ENCODE measurements around the gene CDKAL1.
"Not testable (repeated sequence)": the region's sequence is repeated elsewhere in the genome, so short reads cannot be mapped to it uniquely, and the experiment has no call there.

Gene CDKAL1

DNA sequence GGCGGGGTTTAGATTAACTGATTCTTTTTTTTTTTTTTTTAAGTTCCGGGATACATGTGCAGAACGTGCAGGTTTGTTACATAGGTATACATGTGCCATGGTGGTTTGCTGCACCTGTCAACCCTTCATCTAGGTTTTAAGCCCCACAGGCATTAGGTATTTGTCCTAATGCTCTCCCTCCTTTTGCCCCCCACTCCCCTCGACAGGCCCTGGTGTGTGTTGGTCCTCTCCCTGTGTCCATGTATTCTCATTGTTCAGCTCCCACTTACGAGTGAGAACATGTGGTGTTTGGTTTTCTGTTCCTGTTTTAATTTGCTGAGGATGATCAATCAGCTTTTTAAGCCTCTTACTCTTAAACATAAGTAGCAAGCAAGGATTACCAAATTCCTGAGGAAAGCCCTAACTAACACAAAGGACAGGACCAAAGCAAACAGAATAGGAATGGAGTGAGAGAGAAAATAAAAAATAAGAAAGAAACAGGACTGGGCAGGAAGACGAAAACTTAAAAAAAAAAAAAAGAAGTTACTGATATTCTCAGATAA, 558.0 kb downstream of the CDKAL1 start:
- DNase-seq: not testable (repeated sequence)

GRCh38 chr6:21095462-21095861, 561.2 kb downstream of the CDKAL1 start:
- DNase-seq: no peak

DNA sequence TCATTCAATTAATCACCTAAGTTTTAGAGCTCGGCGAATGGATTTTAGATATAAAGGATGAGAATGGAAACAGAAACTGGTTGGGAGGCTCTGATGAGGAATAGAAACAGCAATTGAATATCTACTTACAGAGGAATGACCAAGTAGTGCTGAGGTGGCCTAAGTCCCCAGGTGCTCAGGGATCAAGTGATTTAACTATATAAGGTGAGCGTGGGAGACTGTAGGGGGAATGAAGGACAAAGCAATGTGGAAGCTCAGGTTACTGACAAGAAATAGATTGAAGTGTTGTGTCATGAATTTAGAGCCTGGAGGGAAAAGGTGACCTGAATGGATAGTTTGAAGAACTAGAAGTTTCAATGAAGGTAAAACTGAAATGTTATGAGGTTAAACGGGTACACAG, 563.9 kb downstream of the CDKAL1 start:
- DNase-seq: no peak

GRCh38 chr6:21098744-21099143, 564.5 kb downstream of the CDKAL1 start:
- no peak for DNase-seq

DNA sequence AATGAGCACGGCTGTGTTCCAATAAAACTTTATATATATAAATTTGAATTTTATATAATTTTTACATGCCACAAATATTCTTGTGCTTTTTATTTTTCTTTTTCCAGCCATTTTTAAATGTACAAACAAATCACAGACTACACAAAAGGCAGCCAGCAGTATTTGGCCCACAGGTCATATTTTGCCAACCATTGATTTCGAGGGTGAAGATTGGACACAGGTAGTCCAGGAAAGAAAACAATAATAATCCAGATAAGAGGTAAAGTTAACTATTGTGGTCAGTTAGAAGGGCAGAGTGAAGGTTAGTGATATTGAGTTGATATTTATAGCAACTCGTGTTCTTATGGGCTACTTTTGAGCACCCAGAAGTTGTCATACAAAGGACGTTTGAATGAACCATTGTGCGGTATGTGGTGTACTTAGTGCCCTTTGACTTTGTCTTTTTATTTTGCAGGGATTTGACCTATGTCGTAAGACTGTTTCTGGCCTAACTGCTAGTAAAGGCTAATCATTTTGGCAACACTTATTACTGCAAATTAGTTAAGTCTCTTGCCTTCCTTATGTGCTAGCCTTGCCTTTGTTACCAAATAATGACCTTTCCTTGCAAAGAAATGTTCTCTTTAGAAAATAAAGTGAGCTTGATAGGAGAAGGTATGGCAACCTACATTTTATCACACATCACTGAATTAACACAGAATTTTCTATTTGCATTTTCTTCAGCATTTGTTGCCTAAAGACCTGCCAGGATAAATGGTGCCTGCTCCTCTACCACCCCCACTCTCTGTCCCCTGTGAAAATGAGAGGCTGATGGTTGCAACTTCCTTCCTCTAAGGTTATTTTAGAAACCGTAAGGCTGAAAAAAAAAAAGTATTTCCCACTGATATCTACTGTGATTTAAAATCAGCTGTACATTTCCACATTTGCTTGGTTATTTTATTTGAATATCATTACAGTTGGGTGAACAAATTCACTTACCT, 565.4 kb downstream of the CDKAL1 start:
- no peak for DNase-seq

GRCh38 chr6:21100991-21101390, 566.7 kb downstream of the CDKAL1 start:
- no peak for DNase-seq

DNA sequence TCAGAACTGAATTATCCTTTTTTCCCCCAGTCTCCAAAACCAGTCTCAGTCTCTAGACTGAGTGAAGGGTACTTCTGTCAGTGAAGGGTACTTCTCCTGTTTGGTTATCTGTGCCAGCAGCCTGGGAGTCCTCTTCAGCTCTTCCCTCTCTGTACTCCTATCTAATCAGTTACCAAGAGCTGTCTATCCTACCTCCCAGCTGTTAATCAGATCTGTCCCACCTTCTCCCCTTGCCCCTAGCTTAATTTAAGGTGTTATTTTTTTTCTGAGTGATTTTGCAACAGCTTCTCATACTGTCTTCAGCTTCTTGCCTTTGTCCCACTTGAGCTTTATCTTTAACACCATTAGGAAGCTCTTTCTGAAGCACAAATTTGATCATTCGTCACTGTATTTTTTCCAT, 567.4 kb downstream of the CDKAL1 start:
- no peak for DNase-seq

DNA sequence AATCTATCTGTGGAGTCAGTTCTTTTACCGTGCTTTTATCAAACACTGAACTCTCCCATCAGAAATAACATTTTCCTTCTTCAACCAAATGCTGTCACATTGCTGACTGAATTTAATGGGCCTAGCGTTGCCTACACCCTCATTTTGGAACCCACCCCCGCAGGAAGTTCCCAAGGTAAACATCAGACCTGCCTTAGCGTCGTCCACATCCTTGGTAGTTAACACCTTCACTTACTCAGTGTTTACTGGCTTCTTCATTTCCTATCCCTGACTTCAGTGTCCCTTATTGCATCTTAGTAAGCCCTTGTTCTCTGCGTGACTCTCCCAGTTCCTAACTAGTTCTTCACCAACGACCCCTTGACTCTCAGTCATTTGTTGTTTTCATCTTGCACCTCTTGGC, 567.9 kb downstream of the CDKAL1 start:
- DNase-seq: no peak

DNA sequence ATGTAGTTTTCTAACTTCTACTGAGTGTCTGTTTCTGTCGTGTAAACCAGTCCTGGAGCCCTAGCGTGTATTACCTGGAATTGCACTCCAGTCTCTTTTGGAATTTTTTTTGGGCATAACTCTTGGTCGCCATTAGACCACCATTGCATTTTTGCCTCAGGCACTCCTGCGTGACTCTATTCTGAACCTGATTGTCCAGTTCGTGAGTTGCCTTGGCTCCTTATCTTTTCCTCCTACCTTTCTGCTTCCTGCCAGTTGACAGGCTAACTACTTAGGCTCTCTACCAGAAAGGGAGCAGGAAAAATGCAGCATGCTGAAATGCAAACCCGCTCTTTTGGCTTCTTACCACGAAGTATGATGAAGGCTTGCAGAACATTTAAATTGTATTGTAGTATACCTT, 568.4 kb downstream of the CDKAL1 start:
- DNase-seq: no peak

DNA sequence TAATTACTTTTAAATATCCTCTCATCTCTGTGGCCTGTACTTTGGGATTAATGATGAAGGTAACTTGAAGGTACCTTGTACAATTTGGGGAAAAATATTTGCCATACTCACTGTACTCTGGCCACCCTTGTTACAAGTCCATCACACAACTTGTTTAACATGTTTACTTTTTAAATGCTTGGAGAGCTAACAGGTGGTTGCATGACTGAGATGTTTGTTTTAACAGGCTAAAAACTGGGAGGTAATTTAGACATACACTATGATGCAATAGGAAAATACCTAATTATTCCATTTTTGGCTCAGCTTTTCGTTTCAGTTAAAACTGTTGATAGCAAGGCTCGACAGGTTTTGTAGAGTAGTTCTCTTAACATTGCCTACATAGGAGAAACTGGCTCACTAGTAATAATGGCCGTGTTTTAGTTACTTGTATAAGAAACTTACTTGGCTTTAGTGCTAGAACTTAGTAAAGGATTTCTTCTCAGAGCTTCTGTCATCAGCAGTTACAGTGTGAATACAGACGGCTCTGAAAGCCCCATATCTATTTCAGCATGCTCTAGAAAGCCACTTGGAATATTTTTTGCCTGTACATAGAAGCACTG, 569.5 kb downstream of the CDKAL1 start:
- no peak for DNase-seq

DNA sequence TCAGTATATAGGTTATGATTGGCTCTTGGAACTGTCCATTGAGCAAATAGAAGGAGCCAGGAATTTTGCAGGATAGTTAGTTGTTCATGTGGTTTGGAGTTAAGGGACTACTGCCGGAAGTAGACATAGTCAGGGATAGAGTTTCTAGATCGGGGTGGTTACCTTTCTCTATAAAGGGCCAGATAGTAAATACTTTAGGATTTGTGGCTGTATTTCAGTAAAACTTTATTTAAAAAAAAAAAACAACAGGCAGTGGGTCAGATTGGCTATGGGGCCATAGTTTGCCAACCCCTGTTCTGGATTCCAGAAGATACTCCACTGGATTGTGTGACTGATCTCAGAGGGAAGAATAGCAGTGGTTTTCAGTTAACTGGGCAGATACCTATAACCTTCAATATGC, 570.0 kb downstream of the CDKAL1 start:
- DNase-seq: no peak

- no peak for DNase-seq
Observed at GRCh38 chr6:21107796-21108195, 573.5 kb downstream of the CDKAL1 start.

DNA sequence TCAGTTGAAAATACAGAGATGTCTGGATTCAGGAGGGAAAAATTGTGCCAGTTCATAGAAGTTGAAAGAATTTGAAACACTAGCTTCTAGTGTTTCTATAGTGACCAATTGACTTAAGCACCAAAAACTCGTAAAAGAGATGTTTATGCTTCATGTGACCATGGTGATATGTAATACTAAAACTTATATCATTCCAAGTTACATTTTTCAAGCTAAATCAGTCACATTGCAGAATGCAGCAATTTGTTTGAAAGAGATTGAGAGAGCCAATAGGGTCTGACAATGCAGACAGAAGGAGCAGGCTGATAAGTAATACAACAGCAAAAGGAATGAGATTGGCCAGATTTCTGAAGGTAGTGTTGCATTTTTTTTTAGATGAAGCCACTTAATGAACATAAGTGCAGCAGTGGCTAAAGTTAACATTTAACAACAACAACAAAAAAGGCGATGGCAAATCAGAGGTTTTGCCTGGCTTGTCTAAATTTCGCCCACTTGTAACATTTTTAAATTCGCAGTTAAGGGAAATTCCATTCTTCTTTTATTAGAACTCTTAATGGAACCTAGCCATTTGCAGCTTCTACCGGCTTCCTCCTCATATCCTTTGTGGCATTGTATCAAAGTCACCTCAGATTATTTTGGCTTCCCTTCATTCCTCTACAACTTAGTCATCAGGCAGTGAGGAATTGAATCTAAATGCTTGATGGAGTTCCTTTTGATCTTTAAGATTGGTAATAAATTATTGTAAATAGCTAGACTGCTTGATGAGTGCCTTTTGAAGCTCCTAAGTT, 575.3 kb downstream of the CDKAL1 start:
- no peak for DNase-seq

GRCh38 chr6:21110684-21111083, 576.4 kb downstream of the CDKAL1 start:
- no peak for DNase-seq

GRCh38 chr6:21111093-21111725, 577.0 kb downstream of the CDKAL1 start:
- no peak for DNase-seq

DNA sequence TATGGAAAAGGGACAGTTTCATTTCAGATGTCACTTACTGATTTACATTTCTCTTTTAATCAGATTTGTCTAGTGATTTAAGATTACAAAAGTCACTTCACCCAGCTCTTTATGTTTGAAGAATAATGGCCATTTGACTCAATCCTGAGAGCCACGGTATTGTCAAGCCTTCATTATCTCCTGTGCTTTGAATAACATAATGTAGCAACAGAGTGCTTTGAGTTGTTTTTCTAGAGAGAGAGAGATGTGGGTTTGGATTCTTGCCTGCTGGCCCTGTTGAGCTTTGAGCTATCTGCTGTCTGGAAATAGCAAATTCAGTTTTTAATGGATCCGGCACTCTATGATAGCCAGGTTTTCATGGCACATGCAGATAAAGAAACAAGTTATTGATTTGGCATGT, 580.9 kb downstream of the CDKAL1 start:
- no peak for DNase-seq

GRCh38 chr6:21116736-21117135, 582.5 kb downstream of the CDKAL1 start:
- no peak for DNase-seq

- no peak for DNase-seq
Observed at GRCh38 chr6:21118216-21118780, 584.0 kb downstream of the CDKAL1 start.

DNA sequence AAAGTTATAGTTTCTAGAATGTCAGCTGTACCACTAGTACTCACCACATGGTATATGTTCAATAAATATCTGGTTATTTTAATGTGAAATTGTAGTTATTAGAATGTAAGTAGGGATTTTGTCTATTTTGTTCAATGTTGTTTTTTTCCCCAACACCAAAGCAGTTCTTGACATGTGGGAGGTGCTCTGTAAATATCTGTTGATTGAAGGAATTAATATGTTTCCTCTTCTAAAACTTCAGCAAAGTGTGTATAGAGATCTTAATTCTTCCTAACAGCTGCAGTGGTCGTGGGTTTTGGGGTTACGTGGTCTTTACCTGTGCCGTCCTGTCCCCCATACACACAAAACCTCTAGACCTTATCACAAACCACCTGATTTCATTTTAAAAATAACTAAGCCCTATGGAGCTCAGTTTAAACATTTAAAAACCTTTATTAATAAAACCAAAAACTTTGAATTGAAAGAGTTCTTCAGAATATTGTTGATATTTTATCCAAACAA, 587.4 kb downstream of the CDKAL1 start:
- DNase-seq: no peak

GRCh38 chr6:21123507-21124436, 589.5 kb downstream of the CDKAL1 start:
- DNase-seq: no peak

- DNase-seq: no peak
Observed at GRCh38 chr6:21128601-21129000, 594.3 kb downstream of the CDKAL1 start.

Data from activated CD4-positive, alpha-beta T cell treated with anti-CD3 and anti-CD28 coated beads for 48 hours (primary cell).